Placental epithelial cell (primary cell): ENCODE results near the gene MYCN. TPM values are rescaled to one million over a fixed set of nuclear protein-coding genes. Genes with fewer than 3 reads are reported as not detected.

Experiments used
- small RNA-seq: library from RNA; depleted of rRNA; stranded (forward); fragments of <200 nt; gene quantifications from one replicate; pipeline ENCODE3, GENCODE V24; 2012
- total RNA-seq: library from RNA; depleted of rRNA; stranded (reverse); fragments of >200 nt; gene quantifications from 2 replicates; pipeline ENCODE4 v1.2.3, GENCODE V29; 2012

Gene MYCN
- total RNA-seq, result 1.6 and 20.3 TPM in 2 replicates

DNA sequence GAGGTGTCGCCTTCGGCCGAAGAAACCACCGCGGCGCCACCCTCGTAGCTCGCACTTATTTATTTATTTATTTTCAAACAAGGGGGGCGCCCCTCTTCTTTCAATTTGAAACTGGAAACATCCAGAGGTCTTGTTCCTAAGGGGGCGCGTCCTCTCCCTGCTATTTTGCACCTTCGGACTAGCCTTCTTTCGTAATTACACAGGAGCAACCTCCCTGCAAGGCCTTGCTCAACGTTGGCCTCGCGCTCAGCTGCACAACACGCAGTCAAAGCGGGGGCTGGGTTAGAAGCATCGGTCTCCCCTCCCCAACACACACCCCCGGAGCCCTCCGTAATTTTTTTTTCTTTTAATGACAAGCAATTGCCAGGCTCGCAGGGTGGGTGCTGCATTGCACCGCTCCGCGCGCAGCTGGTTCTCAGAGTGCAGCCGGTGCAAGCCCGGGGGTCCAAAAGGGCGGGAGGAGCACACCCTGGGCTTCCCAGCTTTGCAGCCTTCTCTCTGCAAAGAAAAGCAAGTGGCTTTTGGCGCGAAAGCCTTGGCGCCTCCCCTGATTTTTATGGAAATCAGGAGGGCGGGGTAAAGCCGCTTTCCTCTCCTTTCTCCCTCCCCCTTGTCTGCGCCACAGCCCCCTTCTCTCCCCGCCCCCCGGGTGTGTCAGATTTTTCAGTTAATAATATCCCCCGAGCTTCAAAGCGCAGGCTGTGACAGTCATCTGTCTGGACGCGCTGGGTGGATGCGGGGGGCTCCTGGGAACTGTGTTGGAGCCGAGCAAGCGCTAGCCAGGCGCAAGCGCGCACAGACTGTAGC is at the start of gene MYCN:
TSS of gene MYCN (plus strand) at position 697 of the 807 bp plus-strand sequence. CDS start 1,515 bp downstream, outside the sequence.

Small RNA genes lying within 50 kb of the gene (small RNA-seq; reads per million reads assigned to genes)
- 0.14 reads per million for gene RF01210
- not detected for gene RN7SL104P
